Esophagus muscularis mucosa (tissue), 3 donors: ENCODE results near the gene IDH3G.

Experiments
- POLR2A ChIP-seq: fragments of 450-650 bp; IDR thresholded peaks from one replicate; pipeline ENCODE4 v1.6.1; 2017; ENCODE audit warnings: antibody characterized with exemption, moderate library complexity, mild to moderate bottlenecking, low read depth
- POLR2AphosphoS5 ChIP-seq, 2 donors: sonication (generic); formaldehyde crosslinking; IDR thresholded peaks; one replicate each; pipeline ENCODE4 v1.6.1; 2017; ENCODE audit warnings: antibody characterized with exemption in 2 of 2
- TF ChIP-seq, protein P1 (sequence below), 3 experiments: fragments of 200-600 bp in 2 of 3; fragments of 450-650 bp in 1 of 3; sonication (generic) in 2 of 3; IDR thresholded peaks; one replicate each; pipeline ENCODE4 v1.5.1; 2017 to 2019; ENCODE audit warnings: antibody characterized with exemption in 3 of 3, mild to moderate bottlenecking in 2 of 3, moderate library complexity in 1 of 3

DNA sequence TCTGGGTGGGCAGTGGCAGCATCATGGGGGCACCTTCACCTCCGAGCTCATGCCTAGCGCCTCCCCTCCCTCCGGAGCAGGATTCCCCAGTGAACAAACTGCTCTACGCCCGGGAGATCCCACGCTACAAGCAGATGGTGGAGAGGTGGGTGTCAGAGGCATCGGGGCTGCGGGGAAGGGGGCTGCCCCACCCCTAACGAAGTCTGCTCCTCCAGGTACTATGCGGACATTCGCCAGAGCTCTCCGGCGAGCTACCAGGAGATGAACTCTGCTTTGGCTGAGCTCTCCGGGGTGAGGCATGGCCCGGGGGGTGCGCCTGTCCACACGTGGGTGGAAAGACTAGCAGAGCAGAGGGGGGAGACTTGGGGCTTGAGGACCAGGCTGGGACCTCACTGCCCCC lies 16.0 kb downstream of the IDH3G start:
- TF ChIP-seq POLR2A (no peak), POLR2AphosphoS5 (IDR thresholded peaks at IDR 0.05) (no peak)
- TF ChIP-seq, protein P1, sequence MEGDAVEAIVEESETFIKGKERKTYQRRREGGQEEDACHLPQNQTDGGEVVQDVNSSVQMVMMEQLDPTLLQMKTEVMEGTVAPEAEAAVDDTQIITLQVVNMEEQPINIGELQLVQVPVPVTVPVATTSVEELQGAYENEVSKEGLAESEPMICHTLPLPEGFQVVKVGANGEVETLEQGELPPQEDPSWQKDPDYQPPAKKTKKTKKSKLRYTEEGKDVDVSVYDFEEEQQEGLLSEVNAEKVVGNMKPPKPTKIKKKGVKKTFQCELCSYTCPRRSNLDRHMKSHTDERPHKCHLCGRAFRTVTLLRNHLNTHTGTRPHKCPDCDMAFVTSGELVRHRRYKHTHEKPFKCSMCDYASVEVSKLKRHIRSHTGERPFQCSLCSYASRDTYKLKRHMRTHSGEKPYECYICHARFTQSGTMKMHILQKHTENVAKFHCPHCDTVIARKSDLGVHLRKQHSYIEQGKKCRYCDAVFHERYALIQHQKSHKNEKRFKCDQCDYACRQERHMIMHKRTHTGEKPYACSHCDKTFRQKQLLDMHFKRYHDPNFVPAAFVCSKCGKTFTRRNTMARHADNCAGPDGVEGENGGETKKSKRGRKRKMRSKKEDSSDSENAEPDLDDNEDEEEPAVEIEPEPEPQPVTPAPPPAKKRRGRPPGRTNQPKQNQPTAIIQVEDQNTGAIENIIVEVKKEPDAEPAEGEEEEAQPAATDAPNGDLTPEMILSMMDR (IDR thresholded peaks at IDR 0.05), result no peak
